Liver (tissue), 9 donors: ENCODE measurements around the gene KRTAP1-1. TPM values are rescaled to one million over a fixed set of nuclear protein-coding genes. Genes with fewer than 3 reads are reported as not detected.

Experiments used
- DNase-seq: peaks from one replicate; pipeline ENCODE4 v3.0.0-alpha.2; 2017; ENCODE audit warnings: low spot score
- H3K27ac ChIP-seq, 2 donors: one replicate each; pipeline ENCODE4 v1.7.0; 2013; ENCODE audit warnings: inconsistent platforms in 2 of 2, low read length in 2 of 2, control low read depth in 1 of 2, low read depth in 1 of 2, mild to moderate bottlenecking in 1 of 2
- H3K27me3 ChIP-seq, 4 donors: one replicate each; pipeline versions ENCODE4 v1.6.1 to v1.7.0; 2013; ENCODE audit warnings: low read length in 3 of 4, inconsistent platforms in 1 of 4, mild to moderate bottlenecking in 1 of 4, moderate library complexity in 1 of 4; ENCODE audit not compliant: control insufficient read depth in 4 of 4, insufficient read depth in 4 of 4
- H3K36me3 ChIP-seq, 4 donors: one replicate each; pipeline versions ENCODE4 v1.6.1 to v1.7.0; 2013; ENCODE audit warnings: low read length in 3 of 4, mild to moderate bottlenecking in 3 of 4, low read depth in 1 of 4, moderate library complexity in 1 of 4; ENCODE audit not compliant: control insufficient read depth in 4 of 4, insufficient read depth in 3 of 4
- H3K4me1 ChIP-seq, 4 donors: one replicate each; pipeline versions ENCODE4 v1.6.1 to v1.7.0; 2013; ENCODE audit warnings: low read length in 3 of 4, mild to moderate bottlenecking in 3 of 4, moderate library complexity in 1 of 4; ENCODE audit not compliant: control insufficient read depth in 4 of 4, insufficient read depth in 4 of 4
- H3K4me3 ChIP-seq, 3 donors: one replicate each; pipeline versions ENCODE4 v1.6.1 to v1.7.0; 2013; ENCODE audit warnings: low read length in 3 of 3, control low read depth in 1 of 3, low read depth in 1 of 3, mild to moderate bottlenecking in 1 of 3
- H3K9ac ChIP-seq, 2 donors: one replicate each; pipeline ENCODE4 v1.7.0; 2013; ENCODE audit warnings: low read length in 2 of 2, mild to moderate bottlenecking in 2 of 2, moderate library complexity in 2 of 2, control low read depth in 1 of 2, low read depth in 1 of 2
- H3K9me3 ChIP-seq, 4 donors: one replicate each; pipeline versions ENCODE4 v1.6.1 to v1.7.0; 2013; ENCODE audit warnings: low read length in 3 of 4; ENCODE audit not compliant: control insufficient read depth in 4 of 4
- EGR1 ChIP-seq, 2 donors: IDR thresholded peaks; 2 replicates each; pipeline ENCODE4 v1.6.1; 2016 to 2018; ENCODE audit warnings: antibody characterized with exemption in 2 of 2, low read depth in 2 of 2
- FOXA1 ChIP-seq: IDR thresholded peaks from 2 replicates; pipeline ENCODE4 v1.6.1; 2016; ENCODE audit warnings: antibody characterized with exemption
- FOXA2 ChIP-seq: IDR thresholded peaks from 2 replicates; pipeline ENCODE4 v1.6.1; 2016; ENCODE audit warnings: antibody characterized with exemption
- GABPA ChIP-seq, 2 donors: IDR thresholded peaks in 1 of 2; conservative IDR thresholded peaks in 1 of 2; 2 replicates each; pipeline ENCODE4 v1.6.1; 2016; ENCODE audit warnings: antibody characterized with exemption in 2 of 2, mild to moderate bottlenecking in 1 of 2, moderate library complexity in 1 of 2
- HNF4A ChIP-seq, 2 donors: conservative IDR thresholded peaks; 2 replicates each; pipeline ENCODE4 v1.6.1; 2016; ENCODE audit warnings: antibody characterized with exemption in 2 of 2, mild to moderate bottlenecking in 2 of 2
- HNF4G ChIP-seq: IDR thresholded peaks from 2 replicates; pipeline ENCODE4 v1.6.1; 2016; ENCODE audit warnings: antibody characterized with exemption
- JUND ChIP-seq, 2 donors: IDR thresholded peaks; 2 replicates each; pipeline ENCODE4 v1.6.1; 2016; ENCODE audit warnings: antibody characterized with exemption in 2 of 2
- NR2F2 ChIP-seq: IDR thresholded peaks from 2 replicates; pipeline ENCODE4 v1.6.1; 2016; ENCODE audit warnings: antibody characterized with exemption
- RAD21 ChIP-seq, 2 donors: IDR thresholded peaks; 2 replicates each; pipeline ENCODE4 v1.6.1; 2016; ENCODE audit warnings: antibody characterized with exemption in 2 of 2, mild to moderate bottlenecking in 2 of 2
- RXRA ChIP-seq, 2 donors: IDR thresholded peaks; 2 replicates each; pipeline ENCODE4 v1.6.1; 2017 to 2018; ENCODE audit warnings: antibody characterized with exemption in 2 of 2, mild to moderate bottlenecking in 1 of 2
- SP1 ChIP-seq: IDR thresholded peaks from 2 replicates; pipeline ENCODE4 v1.6.1; 2018; ENCODE audit warnings: antibody characterized with exemption, mild to moderate bottlenecking
- TAF1 ChIP-seq: conservative IDR thresholded peaks from 2 replicates; pipeline ENCODE4 v1.6.1; 2016; ENCODE audit warnings: antibody characterized with exemption, mild to moderate bottlenecking
- YY1 ChIP-seq: IDR thresholded peaks from 2 replicates; pipeline ENCODE4 v1.6.1; 2016; ENCODE audit warnings: antibody characterized with exemption, mild to moderate bottlenecking
- WGBS: extraction: QIAGEN DNeasy Blood & Tissue Kit; methylation state at CpG from one replicate; pipeline ENCODE4 v1.1.7; 2013; 5-methylcytosine and 5-hydroxymethylcytosine counted together
- polyA plus RNA-seq, 2 donors: library from polyadenylated mRNA; stranded (reverse) in 1 of 2; unstranded in 1 of 2; fragments of 200-250 nt in 1 of 2; fragments of >200 nt in 1 of 2; fragmentation: Nextera tagmentation in 1 of 2; extraction: Ambion mirVana in 1 of 2; gene quantifications; one replicate each; pipeline versions ENCODE4 v1.2.1 to v1.2.3, GENCODE V29; 2013 to 2015
- total RNA-seq, 2 donors: library from RNA; depleted of rRNA; stranded (reverse); fragments of >200 nt; gene quantifications; one replicate each; pipeline ENCODE4 v1.2.3, GENCODE V29; 2014
- TF ChIP-seq, protein P1 (sequence below): fragments of 150-350 bp; IDR thresholded peaks from 2 replicates; pipeline ENCODE4 v1.5.1; 2017; ENCODE audit warnings: improper control_type of control experiment, low read depth, low read length; ENCODE audit not compliant: missing input control
- TF ChIP-seq, protein P2 (sequence below): IDR thresholded peaks from 2 replicates; pipeline ENCODE4 v1.6.1; 2016; ENCODE audit warnings: antibody characterized with exemption
- TF ChIP-seq, protein P3 (sequence below): IDR thresholded peaks from 2 replicates; pipeline ENCODE4 v1.6.1; 2016; ENCODE audit warnings: antibody characterized with exemption
- TF ChIP-seq, protein P4 (sequence below): IDR thresholded peaks from 2 replicates; pipeline ENCODE4 v1.6.1; 2016; ENCODE audit warnings: antibody characterized with exemption
- TF ChIP-seq, protein P5 (sequence below): IDR thresholded peaks from 2 replicates; pipeline ENCODE4 v1.6.1; 2016; ENCODE audit warnings: antibody characterized with exemption, mild to moderate bottlenecking
- donor health status: healthy.
- donor health status: healthy.
- donor health status: healthy.
- donor health status: healthy.
- donor health status: healthy.

KRTAP1-1 gene
- total and polyA plus RNA-seq, 4 donors: not detected

DNA sequence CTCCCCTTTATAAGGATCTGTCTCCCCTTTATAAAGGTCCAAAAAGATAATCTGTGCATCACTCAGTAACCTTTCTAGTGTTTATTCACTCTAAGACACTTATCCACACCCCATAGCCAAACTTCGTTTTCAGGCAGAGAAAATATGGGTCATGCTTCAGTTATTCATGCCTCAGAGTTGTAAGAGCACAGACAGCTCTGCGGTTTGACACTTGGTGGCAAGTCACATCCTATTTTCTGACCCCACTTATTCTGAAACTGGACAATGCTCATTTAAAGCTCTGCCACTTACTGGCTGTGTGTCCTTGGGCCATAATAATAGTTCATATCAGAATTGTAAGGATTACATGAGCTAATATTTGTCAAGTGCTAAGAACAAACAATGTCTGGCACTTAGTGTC is 7.9 kb upstream of the KRTAP1-1 start:
- DNase-seq: no peak
- no peak for TF ChIP-seq RAD21 (IDR thresholded peaks at IDR 0.05)
- TF ChIP-seq, protein P1, sequence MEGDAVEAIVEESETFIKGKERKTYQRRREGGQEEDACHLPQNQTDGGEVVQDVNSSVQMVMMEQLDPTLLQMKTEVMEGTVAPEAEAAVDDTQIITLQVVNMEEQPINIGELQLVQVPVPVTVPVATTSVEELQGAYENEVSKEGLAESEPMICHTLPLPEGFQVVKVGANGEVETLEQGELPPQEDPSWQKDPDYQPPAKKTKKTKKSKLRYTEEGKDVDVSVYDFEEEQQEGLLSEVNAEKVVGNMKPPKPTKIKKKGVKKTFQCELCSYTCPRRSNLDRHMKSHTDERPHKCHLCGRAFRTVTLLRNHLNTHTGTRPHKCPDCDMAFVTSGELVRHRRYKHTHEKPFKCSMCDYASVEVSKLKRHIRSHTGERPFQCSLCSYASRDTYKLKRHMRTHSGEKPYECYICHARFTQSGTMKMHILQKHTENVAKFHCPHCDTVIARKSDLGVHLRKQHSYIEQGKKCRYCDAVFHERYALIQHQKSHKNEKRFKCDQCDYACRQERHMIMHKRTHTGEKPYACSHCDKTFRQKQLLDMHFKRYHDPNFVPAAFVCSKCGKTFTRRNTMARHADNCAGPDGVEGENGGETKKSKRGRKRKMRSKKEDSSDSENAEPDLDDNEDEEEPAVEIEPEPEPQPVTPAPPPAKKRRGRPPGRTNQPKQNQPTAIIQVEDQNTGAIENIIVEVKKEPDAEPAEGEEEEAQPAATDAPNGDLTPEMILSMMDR: no peak
- TF ChIP-seq GABPA (IDR thresholded peaks at IDR 0.05 in 1 of 2, conservative IDR thresholded peaks at IDR 0.05 in 1 of 2): no peak
- TF ChIP-seq SP1: no peak
- no peak for TF ChIP-seq TAF1
- TF ChIP-seq RXRA (IDR thresholded peaks at IDR 0.05): no peak
- no peak for TF ChIP-seq EGR1 (IDR thresholded peaks at IDR 0.05; ENCODE audit: low read depth in 2 of 2)
- TF ChIP-seq, protein P2, sequence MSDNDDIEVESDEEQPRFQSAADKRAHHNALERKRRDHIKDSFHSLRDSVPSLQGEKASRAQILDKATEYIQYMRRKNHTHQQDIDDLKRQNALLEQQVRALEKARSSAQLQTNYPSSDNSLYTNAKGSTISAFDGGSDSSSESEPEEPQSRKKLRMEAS: no peak
- TF ChIP-seq NR2F2: no peak
- TF ChIP-seq, protein P3, sequence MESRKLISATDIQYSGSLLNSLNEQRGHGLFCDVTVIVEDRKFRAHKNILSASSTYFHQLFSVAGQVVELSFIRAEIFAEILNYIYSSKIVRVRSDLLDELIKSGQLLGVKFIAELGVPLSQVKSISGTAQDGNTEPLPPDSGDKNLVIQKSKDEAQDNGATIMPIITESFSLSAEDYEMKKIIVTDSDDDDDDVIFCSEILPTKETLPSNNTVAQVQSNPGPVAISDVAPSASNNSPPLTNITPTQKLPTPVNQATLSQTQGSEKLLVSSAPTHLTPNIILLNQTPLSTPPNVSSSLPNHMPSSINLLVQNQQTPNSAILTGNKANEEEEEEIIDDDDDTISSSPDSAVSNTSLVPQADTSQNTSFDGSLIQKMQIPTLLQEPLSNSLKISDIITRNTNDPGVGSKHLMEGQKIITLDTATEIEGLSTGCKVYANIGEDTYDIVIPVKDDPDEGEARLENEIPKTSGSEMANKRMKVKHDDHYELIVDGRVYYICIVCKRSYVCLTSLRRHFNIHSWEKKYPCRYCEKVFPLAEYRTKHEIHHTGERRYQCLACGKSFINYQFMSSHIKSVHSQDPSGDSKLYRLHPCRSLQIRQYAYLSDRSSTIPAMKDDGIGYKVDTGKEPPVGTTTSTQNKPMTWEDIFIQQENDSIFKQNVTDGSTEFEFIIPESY: no peak
- TF ChIP-seq FOXA2: no peak
- TF ChIP-seq HNF4A (conservative IDR thresholded peaks at IDR 0.05): no peak
- TF ChIP-seq, protein P4, sequence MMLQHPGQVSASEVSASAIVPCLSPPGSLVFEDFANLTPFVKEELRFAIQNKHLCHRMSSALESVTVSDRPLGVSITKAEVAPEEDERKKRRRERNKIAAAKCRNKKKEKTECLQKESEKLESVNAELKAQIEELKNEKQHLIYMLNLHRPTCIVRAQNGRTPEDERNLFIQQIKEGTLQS: no peak
- TF ChIP-seq JUND (IDR thresholded peaks at IDR 0.05): no peak
- no peak for TF ChIP-seq YY1
- TF ChIP-seq FOXA1: no peak
- TF ChIP-seq HNF4G: no peak
- Histone ChIP-seq H3K4me1 (no peaks in the 10 kb centered on the region), H3K4me3 (no peak overlapping the region), H3K27me3 (peaks cover 0 to 3% (median 0%) of the 10 kb centered on the region in 4 donors), H3K9ac (no peak overlapping the region), H3K27ac (no peak overlapping the region), H3K9me3 (no peaks in the 10 kb centered on the region), H3K36me3 (no peaks in the 10 kb centered on the region)
- 55% methylated on average over 2 of the region's 2 CpGs for WGBS

DNA sequence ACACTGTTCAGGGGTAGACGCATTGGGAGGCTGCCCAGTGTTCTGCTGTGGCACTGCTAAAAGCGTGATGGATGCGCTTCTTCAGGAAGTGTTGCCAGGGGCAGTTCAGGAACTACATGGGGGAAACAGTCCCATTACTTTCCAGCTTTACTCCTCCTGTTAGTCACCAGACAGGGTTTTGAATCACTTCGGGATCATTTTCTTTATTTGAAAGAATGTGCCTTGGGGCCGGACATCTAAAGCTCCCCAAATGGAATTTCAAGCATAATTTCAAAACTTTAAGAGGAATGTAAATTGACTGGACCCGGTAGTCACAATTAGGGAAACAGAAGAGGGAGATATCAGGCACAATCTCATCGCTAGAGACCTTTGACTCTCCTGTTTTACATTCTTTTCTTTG is 7.2 kb upstream of the KRTAP1-1 start:
- no peak for DNase-seq
- no peak overlapping the region for H3K9ac ChIP-seq
- TF ChIP-seq, protein P5, sequence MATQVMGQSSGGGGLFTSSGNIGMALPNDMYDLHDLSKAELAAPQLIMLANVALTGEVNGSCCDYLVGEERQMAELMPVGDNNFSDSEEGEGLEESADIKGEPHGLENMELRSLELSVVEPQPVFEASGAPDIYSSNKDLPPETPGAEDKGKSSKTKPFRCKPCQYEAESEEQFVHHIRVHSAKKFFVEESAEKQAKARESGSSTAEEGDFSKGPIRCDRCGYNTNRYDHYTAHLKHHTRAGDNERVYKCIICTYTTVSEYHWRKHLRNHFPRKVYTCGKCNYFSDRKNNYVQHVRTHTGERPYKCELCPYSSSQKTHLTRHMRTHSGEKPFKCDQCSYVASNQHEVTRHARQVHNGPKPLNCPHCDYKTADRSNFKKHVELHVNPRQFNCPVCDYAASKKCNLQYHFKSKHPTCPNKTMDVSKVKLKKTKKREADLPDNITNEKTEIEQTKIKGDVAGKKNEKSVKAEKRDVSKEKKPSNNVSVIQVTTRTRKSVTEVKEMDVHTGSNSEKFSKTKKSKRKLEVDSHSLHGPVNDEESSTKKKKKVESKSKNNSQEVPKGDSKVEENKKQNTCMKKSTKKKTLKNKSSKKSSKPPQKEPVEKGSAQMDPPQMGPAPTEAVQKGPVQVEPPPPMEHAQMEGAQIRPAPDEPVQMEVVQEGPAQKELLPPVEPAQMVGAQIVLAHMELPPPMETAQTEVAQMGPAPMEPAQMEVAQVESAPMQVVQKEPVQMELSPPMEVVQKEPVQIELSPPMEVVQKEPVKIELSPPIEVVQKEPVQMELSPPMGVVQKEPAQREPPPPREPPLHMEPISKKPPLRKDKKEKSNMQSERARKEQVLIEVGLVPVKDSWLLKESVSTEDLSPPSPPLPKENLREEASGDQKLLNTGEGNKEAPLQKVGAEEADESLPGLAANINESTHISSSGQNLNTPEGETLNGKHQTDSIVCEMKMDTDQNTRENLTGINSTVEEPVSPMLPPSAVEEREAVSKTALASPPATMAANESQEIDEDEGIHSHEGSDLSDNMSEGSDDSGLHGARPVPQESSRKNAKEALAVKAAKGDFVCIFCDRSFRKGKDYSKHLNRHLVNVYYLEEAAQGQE: no peak
- TF ChIP-seq FOXA2 (no peak), SP1 (no peak), RXRA (IDR thresholded peaks at IDR 0.05) (no peak), TAF1 (no peak), HNF4G (no peak), JUND (IDR thresholded peaks at IDR 0.05) (no peak), FOXA1 (no peak), YY1 (no peak), EGR1 (IDR thresholded peaks at IDR 0.05; ENCODE audit: low read depth in 2 of 2) (no peak), GABPA (IDR thresholded peaks at IDR 0.05 in 1 of 2, conservative IDR thresholded peaks at IDR 0.05 in 1 of 2) (no peak)
- TF ChIP-seq, protein P3: no peak
- TF ChIP-seq, protein P2: no peak
- TF ChIP-seq, protein P1: no peak

More for the DNA sequence above, 7.2 kb upstream of the KRTAP1-1 start:
- H3K4me3 ChIP-seq: no peak overlapping the region
- H3K36me3 ChIP-seq: no peaks in the 10 kb centered on the region
- 58% methylated on average over 7 of the region's 7 CpGs for WGBS
- no peaks in the 10 kb centered on the region for H3K4me1 ChIP-seq
- H3K27ac ChIP-seq: no peak overlapping the region
- peaks cover 0 to 3% (median 0%) of the 10 kb centered on the region in 4 donors for H3K27me3 ChIP-seq
- no peaks in the 10 kb centered on the region for H3K9me3 ChIP-seq
